Activated effector memory CD4-positive, alpha-beta T cell treated with anti-CD3 and anti-CD28 coated beads, Interleukin-2, amount 50 U/mL, for 16 hours (primary cell): ENCODE data around the gene PCID2.

ENCODE experiments used
- DNase-seq: peaks from one replicate; pipeline ENCODE4 v3.0.0-alpha.2; 2020

Gene PCID2

DNA sequence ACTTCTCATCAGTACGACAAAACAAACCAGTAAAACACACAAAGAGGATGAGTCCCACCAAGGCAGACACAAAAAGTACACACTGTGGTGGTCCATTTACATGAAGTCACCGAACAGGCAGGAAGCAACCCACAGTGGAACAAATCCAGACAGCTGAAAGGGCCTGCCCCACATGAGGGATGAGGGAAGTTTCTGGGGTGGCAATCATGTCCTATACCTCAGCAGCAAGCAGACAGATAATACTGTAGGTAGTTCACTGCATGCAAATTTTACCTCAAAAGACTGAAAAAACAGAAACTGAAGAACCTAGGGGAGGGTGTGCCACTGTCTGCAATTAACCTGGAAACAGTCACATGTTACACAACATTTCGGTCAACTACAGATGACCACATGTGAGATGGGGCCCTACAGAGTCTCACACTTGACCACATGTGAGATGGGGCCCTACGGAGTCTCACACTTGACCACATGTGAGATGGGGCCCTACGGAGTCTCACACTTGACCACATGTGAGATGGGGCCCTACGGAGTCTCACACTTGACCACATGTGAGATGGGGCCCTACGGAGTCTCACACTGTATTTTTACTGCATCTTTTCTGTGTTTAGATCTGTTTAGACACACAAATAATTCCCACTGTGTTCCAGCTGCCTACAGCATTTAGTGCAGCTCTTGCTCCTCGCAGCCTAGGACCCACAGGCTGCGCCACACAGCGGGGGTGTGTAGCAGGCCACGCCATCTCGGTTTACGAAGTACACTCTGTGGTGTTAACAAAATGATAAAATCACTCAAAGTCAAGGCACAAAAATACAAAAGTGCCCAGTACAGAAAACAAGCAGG lies 22.2 kb downstream of the PCID2 start:
- peak; percentile 71 for DNase-seq

- DNase-seq: peak; percentile 76
Observed at GRCh38 chr13:113184568-113185440, 23.7 kb downstream of the PCID2 start.

- no peak for DNase-seq
Observed at GRCh38 chr13:113183450-113184129, 24.9 kb downstream of the PCID2 start.

GRCh38 chr13:113182046-113182445 lies 26.4 kb downstream of the PCID2 start:
- DNase-seq: no peak

GRCh38 chr13:113179374-113180230 lies 28.9 kb downstream of the PCID2 start:
- DNase-seq: peak; percentile 73

GRCh38 chr13:113178896-113179167 lies 29.6 kb downstream of the PCID2 start:
- DNase-seq: no peak

GRCh38 chr13:113178070-113178895 lies 30.2 kb downstream of the PCID2 start:
- DNase-seq: no peak

- DNase-seq: no peak
Observed at GRCh38 chr13:113176822-113177221, 31.6 kb downstream of the PCID2 start.

DNA sequence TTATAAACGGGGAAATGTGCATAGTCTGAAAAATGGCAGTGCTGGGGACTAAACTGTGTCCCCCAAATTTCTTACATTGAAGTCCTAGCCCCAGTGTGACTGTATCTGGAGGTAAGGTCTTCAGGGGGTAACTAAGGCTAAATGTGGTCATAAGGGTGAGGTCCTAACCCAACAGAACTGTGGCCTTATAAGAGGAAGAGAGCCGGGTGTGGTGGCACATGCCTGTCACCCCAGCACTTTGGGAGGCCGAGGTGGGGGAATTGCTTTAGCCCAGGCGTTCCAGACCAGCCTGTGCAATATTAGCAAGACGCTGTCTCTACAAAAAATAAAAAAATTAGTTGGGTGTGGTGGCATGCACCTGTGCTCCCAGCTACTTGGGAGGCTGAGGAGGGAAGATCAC lies 32.2 kb downstream of the PCID2 start:
- DNase-seq: peak; percentile 86

DNA sequence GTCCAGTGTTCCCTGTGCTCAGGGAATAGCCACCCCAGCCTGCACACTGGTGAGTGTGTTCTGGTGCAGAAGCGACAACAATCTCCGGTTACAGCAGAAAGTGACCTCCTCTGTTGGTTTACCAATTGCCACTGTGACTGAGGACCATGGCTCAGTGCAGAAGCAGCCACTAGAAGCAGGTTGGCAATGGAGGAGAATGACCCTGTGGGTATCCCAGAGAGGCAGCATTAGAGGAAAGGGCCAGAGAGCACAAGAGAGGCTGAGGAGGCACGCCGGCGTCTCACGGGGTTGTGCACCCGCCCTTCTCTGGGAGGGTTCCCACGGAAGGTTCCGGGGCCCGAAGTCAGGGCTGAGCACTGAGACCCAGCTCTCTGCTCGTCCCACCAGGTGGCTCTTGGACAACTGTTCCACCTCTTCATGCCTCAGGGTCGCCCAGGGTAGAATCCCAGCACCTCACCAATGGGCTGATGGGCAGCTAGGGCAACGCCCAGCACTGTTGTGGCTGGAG lies 36.0 kb downstream of the PCID2 start:
- no peak for DNase-seq

DNA sequence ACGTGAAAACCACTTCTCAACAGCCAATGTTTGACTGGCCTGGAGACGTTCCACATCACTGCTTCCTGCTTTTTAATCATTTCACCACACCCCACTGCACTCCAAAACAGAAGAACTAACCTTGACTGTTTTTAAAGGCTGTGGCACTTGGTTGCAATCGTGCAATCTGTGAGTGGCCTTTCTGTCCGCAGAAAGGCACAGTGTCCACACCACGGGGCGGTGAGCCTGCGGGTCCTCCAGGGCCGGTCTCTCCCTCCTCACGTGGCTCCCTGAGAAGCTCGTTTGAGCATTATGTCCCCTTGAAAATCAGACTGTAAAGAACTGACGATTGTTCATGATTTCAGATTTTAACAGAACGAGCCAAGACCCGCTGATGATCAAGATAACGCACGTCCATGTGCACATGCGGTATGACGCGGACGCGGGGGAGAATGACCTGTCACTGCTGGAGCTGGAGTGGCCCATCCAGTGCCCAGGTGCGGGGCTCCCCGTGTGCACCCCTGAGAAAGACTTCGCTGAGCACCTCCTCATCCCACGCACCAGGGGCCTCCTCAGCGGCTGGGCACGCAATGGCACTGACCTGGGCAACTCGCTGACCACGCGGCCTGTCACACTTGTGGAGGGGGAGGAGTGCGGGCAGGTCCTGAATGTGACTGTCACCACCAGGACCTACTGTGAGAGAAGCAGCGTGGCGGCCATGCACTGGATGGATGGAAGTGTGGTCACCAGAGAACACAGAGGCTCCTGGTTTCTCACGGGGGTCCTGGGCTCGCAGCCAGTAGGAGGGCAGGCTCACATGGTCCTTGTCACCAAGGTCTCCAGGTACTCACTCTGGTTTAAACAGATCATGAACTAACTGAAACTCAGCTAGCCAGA lies 37.0 kb downstream of the PCID2 start:
- DNase-seq: no peak

DNA sequence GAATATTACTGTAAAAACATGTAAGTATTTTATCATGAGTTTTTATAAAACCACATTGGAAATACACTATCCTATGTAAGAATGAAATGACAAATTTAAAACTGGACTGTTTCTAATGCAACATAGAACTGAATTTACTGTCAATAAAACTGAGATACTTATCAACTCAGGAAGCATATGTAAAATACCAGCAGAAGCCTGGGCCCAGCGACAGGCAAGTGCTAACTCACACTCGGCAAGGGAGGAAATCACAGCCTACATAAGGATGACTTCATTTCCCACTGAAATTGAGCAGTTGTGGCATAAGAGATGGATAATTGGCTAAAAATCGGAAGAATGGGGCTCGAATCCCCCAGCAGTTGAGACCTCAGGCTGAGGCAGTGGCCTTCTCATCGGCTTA lies 38.0 kb downstream of the PCID2 start:
- no peak for DNase-seq

GRCh38 chr13:113169277-113170272 lies 38.9 kb downstream of the PCID2 start:
- DNase-seq: no peak

DNA sequence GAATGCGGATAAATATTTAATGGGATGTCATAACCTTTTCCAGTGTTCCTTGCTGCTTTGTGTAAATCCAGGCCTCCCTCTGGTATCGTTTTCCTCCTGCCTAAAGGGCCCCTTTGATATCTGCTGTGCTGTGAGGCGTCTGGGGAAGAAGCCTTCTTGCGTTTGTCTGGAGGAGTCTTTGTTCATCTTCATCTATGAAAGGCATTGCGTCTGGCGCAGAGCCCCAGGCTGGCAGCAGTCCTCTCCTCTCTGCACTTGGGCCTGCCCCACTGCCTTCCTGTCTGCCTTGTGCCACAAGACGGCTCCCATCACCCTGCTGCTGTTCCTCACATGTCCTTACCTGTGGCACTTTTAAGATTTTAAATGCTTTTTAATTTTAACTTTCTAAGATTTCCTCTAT lies 40.3 kb downstream of the PCID2 start:
- DNase-seq: no peak

DNA sequence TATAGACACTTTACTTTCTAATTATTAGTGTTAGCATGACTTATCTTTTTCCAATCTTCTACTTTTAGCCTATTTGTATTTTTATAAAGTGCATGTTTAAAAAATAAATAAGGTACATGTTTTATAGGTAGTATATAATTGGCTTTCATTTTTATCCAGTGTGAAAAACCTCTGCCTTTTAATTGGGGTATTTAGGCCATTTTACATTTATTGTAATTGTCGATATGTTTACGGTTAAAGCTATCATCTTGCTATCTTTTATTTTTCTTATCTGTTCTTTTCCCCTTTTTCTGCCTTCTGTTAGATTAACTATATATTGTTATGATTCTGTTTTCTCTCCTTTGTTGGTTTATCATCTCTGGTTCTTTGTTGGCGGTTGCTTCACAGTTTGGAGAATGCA lies 40.9 kb downstream of the PCID2 start:
- DNase-seq: no peak

- DNase-seq: no peak
Observed at GRCh38 chr13:113167155-113167554, 41.3 kb downstream of the PCID2 start.

DNA sequence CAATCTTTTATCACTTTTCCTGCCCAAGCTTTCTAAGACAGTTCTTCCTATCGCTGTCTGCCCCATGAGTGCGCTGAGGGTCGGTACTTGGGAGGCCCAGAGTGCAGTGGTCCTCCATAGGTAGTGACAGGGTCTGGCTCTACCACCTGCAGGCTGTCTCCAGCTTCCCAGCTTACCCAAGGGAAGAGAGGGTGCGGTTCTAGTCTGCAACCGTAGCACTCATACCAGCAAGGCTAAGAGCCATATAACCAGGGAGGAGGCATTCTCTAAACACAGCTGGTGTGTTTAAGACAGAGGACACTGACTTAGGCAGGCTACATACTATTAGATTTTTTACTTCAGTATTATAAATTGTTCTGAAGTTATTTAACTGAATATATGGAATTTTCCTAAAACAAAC lies 41.8 kb downstream of the PCID2 start:
- DNase-seq: no peak

GRCh38 chr13:113166266-113166665 lies 42.2 kb downstream of the PCID2 start:
- DNase-seq: no peak

- DNase-seq: no peak
Observed at GRCh38 chr13:113164492-113164891, 44.0 kb downstream of the PCID2 start.
